ENCODE data around the gene SYPL1.
A peak's percentile ranks its signal among the peaks of the same experiment; 100 is the strongest.

SYPL1 gene

DNA sequence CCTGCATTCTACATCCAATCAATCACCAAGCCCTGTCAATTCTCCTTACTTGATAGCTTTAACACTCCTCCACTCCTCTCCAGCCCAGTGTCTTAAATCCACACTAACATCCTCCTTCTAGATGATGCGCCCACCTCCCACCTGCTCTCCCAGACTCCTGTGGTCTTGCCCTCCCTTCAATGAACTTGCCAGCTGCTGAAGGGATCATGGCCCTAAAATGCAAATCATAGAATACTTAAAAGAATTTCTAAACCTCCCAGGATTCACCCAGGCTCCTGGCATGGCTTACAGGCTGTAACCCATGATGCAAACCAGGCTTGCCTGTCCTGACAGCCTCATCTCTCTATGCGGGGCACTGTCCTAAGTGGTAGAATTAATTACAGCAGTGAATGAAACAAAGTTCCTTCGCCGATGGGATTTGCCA, 43.6 kb downstream of the SYPL1 start:
- DNase-seq (ENCODE audit: low read depth): no peak
- TF ChIP-seq, protein P1, sequence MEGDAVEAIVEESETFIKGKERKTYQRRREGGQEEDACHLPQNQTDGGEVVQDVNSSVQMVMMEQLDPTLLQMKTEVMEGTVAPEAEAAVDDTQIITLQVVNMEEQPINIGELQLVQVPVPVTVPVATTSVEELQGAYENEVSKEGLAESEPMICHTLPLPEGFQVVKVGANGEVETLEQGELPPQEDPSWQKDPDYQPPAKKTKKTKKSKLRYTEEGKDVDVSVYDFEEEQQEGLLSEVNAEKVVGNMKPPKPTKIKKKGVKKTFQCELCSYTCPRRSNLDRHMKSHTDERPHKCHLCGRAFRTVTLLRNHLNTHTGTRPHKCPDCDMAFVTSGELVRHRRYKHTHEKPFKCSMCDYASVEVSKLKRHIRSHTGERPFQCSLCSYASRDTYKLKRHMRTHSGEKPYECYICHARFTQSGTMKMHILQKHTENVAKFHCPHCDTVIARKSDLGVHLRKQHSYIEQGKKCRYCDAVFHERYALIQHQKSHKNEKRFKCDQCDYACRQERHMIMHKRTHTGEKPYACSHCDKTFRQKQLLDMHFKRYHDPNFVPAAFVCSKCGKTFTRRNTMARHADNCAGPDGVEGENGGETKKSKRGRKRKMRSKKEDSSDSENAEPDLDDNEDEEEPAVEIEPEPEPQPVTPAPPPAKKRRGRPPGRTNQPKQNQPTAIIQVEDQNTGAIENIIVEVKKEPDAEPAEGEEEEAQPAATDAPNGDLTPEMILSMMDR (conservative IDR thresholded peaks at IDR 0.05; ENCODE audit: low read depth, low read length): no peak
- H3K4me3 ChIP-seq (ENCODE audit: low read length): no peak overlapping the region

DNA sequence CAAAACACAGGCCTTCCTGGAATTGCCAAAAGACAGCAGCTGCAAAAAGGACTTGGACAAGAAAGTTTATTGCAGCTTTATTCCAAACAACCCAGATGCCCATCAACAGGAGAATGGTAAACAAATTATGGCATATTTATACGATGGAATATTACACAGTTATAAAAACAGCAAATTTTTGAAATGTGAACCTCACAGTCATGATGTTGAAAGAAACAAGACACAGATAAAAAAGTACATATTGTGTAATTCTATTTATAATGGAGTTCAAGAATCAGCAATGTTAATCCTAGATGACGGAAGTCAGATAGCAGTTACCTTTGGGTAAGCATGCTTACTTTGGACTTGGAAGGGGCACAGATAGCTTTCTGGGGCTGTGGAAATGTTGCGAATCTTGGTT, 44.4 kb downstream of the SYPL1 start:
- DNase-seq (ENCODE audit: low read depth): no peak
- TF ChIP-seq, protein P1 (conservative IDR thresholded peaks at IDR 0.05; ENCODE audit: low read depth, low read length): no peak
- H3K4me3 ChIP-seq (ENCODE audit: low read length): no peak overlapping the region

GRCh38 chr7:106065575-106066500, 46.3 kb downstream of the SYPL1 start:
- no peak for DNase-seq (ENCODE audit: low read depth)
- TF ChIP-seq, protein P1 (conservative IDR thresholded peaks at IDR 0.05; ENCODE audit: low read depth, low read length): no peak
- H3K4me3 ChIP-seq (ENCODE audit: low read length): peak overlapping the region; percentile 32

- DNase-seq (ENCODE audit: low read depth): peak; percentile 93
- H3K4me3 ChIP-seq (ENCODE audit: low read length): peak overlapping the region; percentile 32
- TF ChIP-seq, protein P1 (conservative IDR thresholded peaks at IDR 0.05; ENCODE audit: low read depth, low read length): peak; percentile 6
Measured at GRCh38 chr7:106064771-106065574, 47.1 kb downstream of the SYPL1 start.

DNA sequence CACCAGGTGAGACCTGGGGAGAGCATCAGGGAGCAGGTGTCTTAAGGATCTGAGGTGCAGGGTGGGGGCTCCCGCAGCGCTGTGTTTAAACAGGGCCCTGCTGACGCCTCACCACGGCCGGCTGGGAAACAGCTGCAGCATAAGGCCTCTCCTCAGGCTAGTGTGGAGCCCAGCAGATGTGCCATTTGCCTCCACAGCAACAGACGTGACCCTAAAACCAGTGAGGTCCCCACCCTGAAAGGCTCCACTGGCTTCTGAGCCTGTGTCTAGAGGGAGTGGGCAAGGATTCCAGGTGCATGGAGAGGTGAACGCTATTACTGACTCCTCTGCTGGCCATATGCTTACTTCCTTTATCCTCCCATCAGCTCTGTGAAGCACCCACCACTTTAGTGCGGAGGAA, 47.8 kb downstream of the SYPL1 start:
- no peak for DNase-seq (ENCODE audit: low read depth)
- TF ChIP-seq, protein P1 (conservative IDR thresholded peaks at IDR 0.05; ENCODE audit: low read depth, low read length): no peak
- H3K4me3 ChIP-seq (ENCODE audit: low read length): no peak overlapping the region

DNA sequence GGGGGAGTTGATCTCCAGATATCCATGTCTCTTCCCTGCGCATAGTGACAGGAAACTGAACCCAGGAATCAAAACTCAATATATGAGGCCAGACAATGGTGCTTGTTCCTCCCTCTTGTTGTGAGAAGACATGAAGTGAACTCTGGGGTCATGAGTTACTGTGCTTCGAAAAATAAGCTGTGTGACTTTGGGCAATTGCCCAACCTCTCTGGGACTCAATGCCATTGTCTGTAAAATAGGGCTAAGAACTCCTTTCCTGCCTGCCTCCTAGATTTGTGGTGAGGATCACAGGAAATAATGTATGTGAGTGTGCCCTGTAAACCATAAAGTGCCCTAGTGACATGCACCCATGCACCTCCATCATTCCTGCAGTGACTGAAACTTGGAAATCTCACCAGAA, 48.4 kb downstream of the SYPL1 start:
- no peak overlapping the region for H3K4me3 ChIP-seq (ENCODE audit: low read length)
- DNase-seq (ENCODE audit: low read depth): no peak

More for the DNA sequence above, 48.4 kb downstream of the SYPL1 start:
- TF ChIP-seq, protein P1 (conservative IDR thresholded peaks at IDR 0.05; ENCODE audit: low read depth, low read length): no peak

All from retinal pigment epithelial cell (primary cell).